GM12865 (cell line): ENCODE measurements around the gene PTGDS.

Source experiments
- DNase-seq: peaks from one replicate; pipeline ENCODE4 v3.0.0; 2010; ENCODE audit warnings: low read depth
- H3K4me3 ChIP-seq: 2 replicates; pipeline ENCODE4 v1.5.1; 2011; ENCODE audit warnings: mild to moderate bottlenecking, low read depth, low read length, control low read depth
- TF ChIP-seq, protein P1 (sequence below): IDR thresholded peaks from 2 replicates; pipeline ENCODE4 v1.5.1; 2011; ENCODE audit warnings: low read length, control low read depth, low read depth, inconsistent platforms; ENCODE audit not compliant: insufficient read depth; ENCODE audit errors: missing control alignments

The PTGDS gene

DNA sequence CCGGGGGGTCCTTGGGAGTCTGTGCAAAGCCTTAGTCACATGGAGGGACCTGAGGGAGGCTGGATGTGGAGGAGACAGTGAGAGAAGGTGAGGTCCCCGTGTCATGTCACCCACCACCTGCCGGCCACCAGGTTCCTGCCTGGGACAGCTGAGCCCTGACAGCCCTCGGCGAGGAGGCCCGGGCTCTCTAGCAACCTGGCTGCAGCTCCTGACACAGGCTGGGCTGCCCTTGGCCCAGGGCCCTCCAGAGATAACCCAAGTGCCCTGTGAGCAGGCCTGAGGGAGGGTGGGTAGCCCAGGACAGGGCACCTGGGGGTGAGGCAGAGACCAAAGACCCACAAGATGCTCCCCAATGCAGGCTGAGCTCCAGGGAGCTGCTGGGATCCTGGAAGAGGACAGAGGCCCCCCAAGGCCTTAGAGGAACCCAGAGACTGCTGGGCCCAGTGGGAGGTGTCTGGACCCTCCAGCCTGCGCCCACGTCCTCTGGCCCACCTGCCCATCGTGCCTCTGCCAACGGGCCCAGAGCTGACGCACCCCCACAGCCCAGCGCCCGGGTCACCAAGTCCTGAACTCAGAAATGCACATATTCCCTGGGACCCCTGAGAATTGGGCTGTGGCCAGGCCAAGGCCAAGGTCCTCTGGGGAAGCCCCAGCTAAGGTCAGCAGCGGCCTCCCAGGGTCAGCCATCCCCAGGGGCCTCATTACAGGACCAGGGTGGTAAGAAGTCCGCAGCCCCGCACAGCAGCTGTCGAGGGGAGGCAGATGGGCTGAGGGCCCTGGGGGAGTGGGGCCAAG, 8.8 kb upstream of the PTGDS start:
- TF ChIP-seq, protein P1, sequence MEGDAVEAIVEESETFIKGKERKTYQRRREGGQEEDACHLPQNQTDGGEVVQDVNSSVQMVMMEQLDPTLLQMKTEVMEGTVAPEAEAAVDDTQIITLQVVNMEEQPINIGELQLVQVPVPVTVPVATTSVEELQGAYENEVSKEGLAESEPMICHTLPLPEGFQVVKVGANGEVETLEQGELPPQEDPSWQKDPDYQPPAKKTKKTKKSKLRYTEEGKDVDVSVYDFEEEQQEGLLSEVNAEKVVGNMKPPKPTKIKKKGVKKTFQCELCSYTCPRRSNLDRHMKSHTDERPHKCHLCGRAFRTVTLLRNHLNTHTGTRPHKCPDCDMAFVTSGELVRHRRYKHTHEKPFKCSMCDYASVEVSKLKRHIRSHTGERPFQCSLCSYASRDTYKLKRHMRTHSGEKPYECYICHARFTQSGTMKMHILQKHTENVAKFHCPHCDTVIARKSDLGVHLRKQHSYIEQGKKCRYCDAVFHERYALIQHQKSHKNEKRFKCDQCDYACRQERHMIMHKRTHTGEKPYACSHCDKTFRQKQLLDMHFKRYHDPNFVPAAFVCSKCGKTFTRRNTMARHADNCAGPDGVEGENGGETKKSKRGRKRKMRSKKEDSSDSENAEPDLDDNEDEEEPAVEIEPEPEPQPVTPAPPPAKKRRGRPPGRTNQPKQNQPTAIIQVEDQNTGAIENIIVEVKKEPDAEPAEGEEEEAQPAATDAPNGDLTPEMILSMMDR, result no peak
- no peak for DNase-seq
- H3K4me3 ChIP-seq, result no peak overlapping the region

DNA sequence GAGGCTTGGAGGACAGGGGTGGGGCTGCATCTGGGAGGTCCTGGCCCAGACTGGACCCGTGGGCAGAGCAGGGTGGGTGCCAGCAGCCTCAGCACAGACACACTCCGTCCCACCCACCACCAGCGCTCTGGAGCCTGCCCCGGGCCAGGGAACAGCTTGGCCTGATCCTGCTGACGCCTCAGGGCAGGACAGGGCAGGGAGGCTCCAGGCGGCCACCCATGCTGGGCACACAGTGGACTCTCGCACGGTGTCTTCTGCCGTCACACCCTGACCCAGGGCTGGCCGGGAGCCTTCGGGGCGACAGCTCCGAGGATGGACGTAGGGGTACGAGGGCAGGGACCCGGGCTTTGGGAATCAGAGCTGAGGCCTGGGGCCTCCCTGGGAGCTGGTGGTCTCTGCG, 8.2 kb upstream of the PTGDS start:
- no peak overlapping the region for H3K4me3 ChIP-seq
- TF ChIP-seq, protein P1, result no peak
- no peak for DNase-seq

DNA sequence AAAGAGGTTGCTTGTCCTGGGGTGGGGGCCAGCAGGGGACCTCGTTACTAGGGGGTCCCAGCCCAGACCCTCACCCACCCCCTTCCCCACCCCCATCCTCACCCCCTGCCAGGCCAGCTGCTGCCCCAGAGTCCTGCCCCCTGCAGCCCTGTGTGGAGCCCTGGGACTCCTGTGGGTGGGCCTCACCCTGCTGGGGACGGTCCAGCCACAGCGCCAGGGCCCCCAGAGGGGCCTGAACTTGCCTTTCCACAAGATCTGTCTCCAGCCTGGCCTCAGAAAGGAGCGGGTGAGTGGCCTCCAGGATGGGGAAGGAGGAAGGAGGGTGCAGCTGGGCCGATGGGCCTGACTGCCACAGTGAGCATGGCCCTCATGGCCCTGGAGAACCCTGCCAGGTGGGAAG, 7.5 kb upstream of the PTGDS start:
- H3K4me3 ChIP-seq, result no peak overlapping the region
- DNase-seq, result no peak
- TF ChIP-seq, protein P1, result no peak

DNA sequence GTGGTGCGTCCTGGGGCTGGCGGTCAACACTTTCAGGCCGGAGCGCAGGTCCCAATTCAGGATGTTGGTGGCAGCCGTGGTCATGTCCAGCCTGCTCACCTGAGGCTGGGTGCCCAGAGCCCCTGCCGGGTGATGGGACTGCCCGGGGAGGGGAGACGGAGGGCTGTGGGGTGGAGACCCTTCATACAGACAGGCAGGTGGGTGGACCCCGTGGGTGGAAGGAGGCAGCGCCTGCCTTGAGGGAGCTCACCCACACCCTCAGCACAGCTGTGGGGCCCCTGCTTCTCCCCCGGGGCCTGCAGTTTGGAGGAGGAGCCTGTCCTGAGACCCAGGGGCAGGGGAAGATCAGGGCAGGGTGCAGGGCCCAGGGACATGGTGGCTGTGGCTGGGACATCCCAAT, 6.9 kb upstream of the PTGDS start:
- H3K4me3 ChIP-seq, result no peak overlapping the region
- TF ChIP-seq, protein P1, result no peak
- no peak for DNase-seq

DNA sequence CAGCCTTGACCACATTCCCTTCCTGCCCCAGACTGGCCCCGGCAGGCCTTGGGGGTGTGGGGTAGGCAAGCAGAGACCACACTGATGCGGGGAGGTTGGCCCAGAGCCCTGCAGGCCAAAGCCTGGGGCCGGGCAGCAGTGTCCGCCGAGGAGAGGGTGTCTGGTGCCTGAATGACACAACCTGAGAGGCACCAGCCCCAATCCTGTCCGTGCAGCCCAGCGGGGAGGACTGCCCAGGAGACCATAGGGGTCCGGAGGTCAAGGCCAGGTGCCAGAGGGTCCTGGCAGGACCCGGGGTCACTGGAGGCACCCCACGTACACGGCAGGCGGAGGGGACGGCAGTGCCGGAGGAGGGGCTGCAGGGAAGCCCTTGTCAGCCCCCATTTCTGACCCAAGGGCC, 5.6 kb upstream of the PTGDS start:
- no peak overlapping the region for H3K4me3 ChIP-seq
- no peak for DNase-seq
- TF ChIP-seq, protein P1, result no peak

DNA sequence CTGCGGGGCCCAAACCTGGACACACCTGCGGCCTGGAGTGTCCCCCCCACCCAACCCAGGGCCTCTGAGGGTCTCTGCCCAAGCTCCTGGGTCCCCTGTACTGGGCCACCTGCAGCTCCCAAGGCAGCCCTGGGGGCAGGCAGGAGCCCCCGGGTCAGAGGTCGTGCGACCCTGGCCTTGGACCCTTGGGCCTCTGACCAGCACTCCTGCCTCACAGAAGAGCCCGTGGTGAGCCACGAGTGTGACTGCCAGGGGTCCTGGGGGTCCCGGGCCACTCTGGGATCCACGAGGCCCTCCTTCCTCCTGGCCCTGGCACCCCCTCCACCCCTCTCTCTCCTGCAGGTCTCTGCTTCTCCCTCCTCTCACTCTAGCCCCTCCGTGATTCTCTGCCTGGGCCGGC, 5.0 kb upstream of the PTGDS start:
- TF ChIP-seq, protein P1, result no peak
- no peak for DNase-seq

DNA sequence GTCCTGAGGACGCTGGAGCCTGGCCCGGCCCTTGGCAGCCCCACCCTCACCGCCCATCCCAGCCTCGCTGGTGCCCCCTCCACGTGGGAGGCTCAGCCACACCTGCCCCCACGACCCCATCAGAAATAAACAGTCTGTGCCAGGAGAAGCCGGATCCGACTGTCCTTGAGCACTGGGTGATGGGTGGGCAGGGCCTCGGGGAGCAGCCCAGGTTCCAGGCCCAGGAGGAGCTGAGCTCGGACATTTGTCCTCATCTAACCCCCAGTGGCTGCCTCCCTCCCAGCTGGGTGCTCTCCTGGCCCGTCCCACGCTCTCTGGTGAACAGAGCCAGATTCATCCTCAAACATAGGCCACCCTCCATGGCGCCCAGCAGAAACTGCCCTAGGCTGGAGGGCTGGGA, 4.6 kb upstream of the PTGDS start:
- H3K4me3 ChIP-seq, result no peak overlapping the region
- TF ChIP-seq, protein P1, result no peak

More for the DNA sequence above, 5.0 kb upstream of the PTGDS start:
- no peak overlapping the region for H3K4me3 ChIP-seq

More for the DNA sequence above, 4.6 kb upstream of the PTGDS start:
- no peak for DNase-seq
